Brain microvascular endothelial cell (primary cell): ENCODE measurements around the gene EFR3B.

Source experiments
- DNase-seq: peaks from one replicate; pipeline ENCODE4 v3.0.0-alpha.2; 2020
- H3K27ac ChIP-seq: fragments of 250-450 bp; sonication (Bioruptor Pico); 2 replicates; pipeline ENCODE4 v1.5.1; 2020; ENCODE audit warnings: mild to moderate bottlenecking, moderate library complexity
- H3K27me3 ChIP-seq: fragments of 250-450 bp; sonication (Bioruptor Pico); replicated peaks from 2 replicates; pipeline ENCODE4 v1.5.1; 2020; ENCODE audit warnings: mild to moderate bottlenecking
- H3K36me3 ChIP-seq: fragments of 250-450 bp; sonication (Bioruptor Pico); replicated peaks from 2 replicates; pipeline ENCODE4 v1.5.1; 2020; ENCODE audit warnings: mild to moderate bottlenecking
- H3K4me3 ChIP-seq: 2 replicates; pipeline ENCODE4 v1.5.1; 2011; ENCODE audit warnings: low read depth, mild to moderate bottlenecking, control low read depth, low read length, moderate library complexity
- in situ Hi-C: cut with HindIII; loops from 2 replicates; pipeline ENCODE4 v1.10.0; 2017; ENCODE audit warnings: low sequenced_read_pairs, low pct_ligation_motif_present
- TF ChIP-seq, protein P1 (sequence below): IDR thresholded peaks from 2 replicates; pipeline ENCODE4 v1.5.1; 2011; ENCODE audit warnings: low read depth, mild to moderate bottlenecking, moderate library complexity, low read length, control low read depth, inconsistent platforms; ENCODE audit errors: missing control alignments

EFR3B gene

GRCh38 chr2:25056098-25056821 lies 14.4 kb downstream of the EFR3B start:
- no peaks in the 10 kb centered on the region for H3K27me3 ChIP-seq
- in situ Hi-C loops, result no loop called here
- no peak overlapping the region for H3K4me3 ChIP-seq
- H3K27ac ChIP-seq, result no peak overlapping the region
- no peak for DNase-seq
- TF ChIP-seq, protein P1, sequence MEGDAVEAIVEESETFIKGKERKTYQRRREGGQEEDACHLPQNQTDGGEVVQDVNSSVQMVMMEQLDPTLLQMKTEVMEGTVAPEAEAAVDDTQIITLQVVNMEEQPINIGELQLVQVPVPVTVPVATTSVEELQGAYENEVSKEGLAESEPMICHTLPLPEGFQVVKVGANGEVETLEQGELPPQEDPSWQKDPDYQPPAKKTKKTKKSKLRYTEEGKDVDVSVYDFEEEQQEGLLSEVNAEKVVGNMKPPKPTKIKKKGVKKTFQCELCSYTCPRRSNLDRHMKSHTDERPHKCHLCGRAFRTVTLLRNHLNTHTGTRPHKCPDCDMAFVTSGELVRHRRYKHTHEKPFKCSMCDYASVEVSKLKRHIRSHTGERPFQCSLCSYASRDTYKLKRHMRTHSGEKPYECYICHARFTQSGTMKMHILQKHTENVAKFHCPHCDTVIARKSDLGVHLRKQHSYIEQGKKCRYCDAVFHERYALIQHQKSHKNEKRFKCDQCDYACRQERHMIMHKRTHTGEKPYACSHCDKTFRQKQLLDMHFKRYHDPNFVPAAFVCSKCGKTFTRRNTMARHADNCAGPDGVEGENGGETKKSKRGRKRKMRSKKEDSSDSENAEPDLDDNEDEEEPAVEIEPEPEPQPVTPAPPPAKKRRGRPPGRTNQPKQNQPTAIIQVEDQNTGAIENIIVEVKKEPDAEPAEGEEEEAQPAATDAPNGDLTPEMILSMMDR, result no peak
- H3K36me3 ChIP-seq, result no peaks in the 10 kb centered on the region

DNA sequence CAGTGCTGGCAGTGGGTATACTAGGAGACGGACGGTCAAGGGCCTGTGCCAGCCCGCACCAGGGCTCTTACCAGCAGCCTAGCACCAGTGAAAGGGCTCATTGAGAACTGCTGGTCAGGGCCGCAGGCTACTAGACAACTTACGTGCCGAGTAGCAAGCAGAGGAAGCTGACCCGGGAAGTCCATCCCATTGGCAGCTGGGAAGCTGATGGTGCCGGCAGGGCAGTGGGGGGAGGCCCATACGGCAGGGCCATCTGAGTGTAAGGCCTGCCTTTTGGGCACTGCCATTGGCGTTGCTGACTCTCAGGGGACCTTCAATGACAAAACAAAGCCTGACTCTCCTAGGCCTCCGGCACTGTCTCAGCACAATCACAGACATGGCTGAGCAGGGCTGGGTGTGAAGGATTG lies 20.6 kb downstream of the EFR3B start:
- in situ Hi-C loops, result no loop called here
- H3K36me3 ChIP-seq, result no peaks in the 10 kb centered on the region
- H3K4me3 ChIP-seq, result no peak overlapping the region
- no peaks in the 10 kb centered on the region for H3K27me3 ChIP-seq
- no peak overlapping the region for H3K27ac ChIP-seq
- no peak for DNase-seq
- TF ChIP-seq, protein P1, result no peak

- no peak for DNase-seq
- TF ChIP-seq, protein P1, result no peak
- in situ Hi-C loops, result no loop called here
- Histone ChIP-seq H3K27me3 (no peaks in the 10 kb centered on the region), H3K36me3 (no peaks in the 10 kb centered on the region), H3K27ac (no peak overlapping the region), H3K4me3 (no peak overlapping the region)
Observed at GRCh38 chr2:25063876-25064660, 22.2 kb downstream of the EFR3B start.

DNA sequence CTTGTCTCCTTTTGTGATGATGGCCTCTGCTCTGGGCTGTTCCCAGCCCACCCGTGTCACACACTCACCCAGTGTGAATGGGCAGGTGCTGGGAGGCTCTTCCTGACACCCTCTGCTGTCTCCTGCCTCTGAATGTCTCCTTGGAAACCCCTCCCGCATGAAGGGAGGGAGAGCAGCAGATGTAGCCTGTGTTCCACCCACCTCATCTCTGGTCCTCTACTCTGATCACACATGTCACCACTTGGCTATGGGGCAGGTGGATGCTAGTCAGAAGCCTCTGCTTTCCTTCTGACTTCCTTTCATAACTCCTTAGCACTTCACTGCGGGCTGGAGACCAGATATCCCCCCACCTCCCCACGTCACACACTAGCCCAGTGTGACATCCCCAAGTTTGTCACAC lies 23.9 kb downstream of the EFR3B start:
- Histone ChIP-seq H3K36me3 (no peaks in the 10 kb centered on the region), H3K27me3 (no peaks in the 10 kb centered on the region), H3K27ac (no peak overlapping the region), H3K4me3 (no peak overlapping the region)
- DNase-seq, result no peak
- in situ Hi-C loops, result no loop called here
- TF ChIP-seq, protein P1, result no peak

- Histone ChIP-seq H3K27me3 (no peaks in the 10 kb centered on the region), H3K27ac (no peak overlapping the region), H3K4me3 (no peak overlapping the region), H3K36me3 (no peaks in the 10 kb centered on the region)
- DNase-seq, result no peak
- in situ Hi-C loops, result no loop called here
- TF ChIP-seq, protein P1, result no peak
Observed at GRCh38 chr2:25066455-25066854, 24.6 kb downstream of the EFR3B start.
